ENCODE measurements around the gene MRC1.

Gene MRC1

GRCh38 chr10:17766731-17767130, 42.4 kb upstream of the MRC1 start:
- H3K9me2 ChIP-seq (ENCODE audit: low read depth, low read length), result no peaks in the 10 kb centered on the region
- TF ChIP-seq CTCF (IDR thresholded peaks at IDR 0.05; ENCODE audit: low read length) (no peak), EZH2 (IDR thresholded peaks at IDR 0.05; ENCODE audit: borderline replicate concordance, low read length) (no peak)
- H4K20me1 ChIP-seq (ENCODE audit: insufficient read depth, low read length), result no peaks in the 10 kb centered on the region
- no peaks in the 10 kb centered on the region for H3F3A ChIP-seq (ENCODE audit: insufficient read depth, low read length)
- H3K36me3 ChIP-seq (ENCODE audit: insufficient read depth, low read length), result no peaks in the 10 kb centered on the region
- H3K9me3 ChIP-seq (ENCODE audit: low read length), result no peaks in the 10 kb centered on the region
- no peaks in the 10 kb centered on the region for H3K79me2 ChIP-seq (ENCODE audit: insufficient read depth, low read length)
- no peaks in the 10 kb centered on the region for H3K4me1 ChIP-seq (ENCODE audit: insufficient read depth, low read length, severe bottlenecking)
- H3K27ac ChIP-seq (ENCODE audit: low read depth, low read length, poor library complexity, severe bottlenecking), result no peak overlapping the region
- no peaks in the 10 kb centered on the region for H3K27me3 ChIP-seq (ENCODE audit: insufficient read depth, low read length)
- H2AFZ ChIP-seq (ENCODE audit: low read length), result no peak overlapping the region
- no peak overlapping the region for H3K4me3 ChIP-seq (ENCODE audit: low read depth, low read length, poor library complexity, severe bottlenecking)
- H3K4me2 ChIP-seq (ENCODE audit: low read length), result no peak overlapping the region
- no peak overlapping the region for H3K9ac ChIP-seq (ENCODE audit: low read length)

GRCh38 chr10:17768496-17768895, 40.7 kb upstream of the MRC1 start:
- Histone ChIP-seq H3K27me3 (ENCODE audit: insufficient read depth, low read length) (no peaks in the 10 kb centered on the region), H3K36me3 (ENCODE audit: insufficient read depth, low read length) (no peaks in the 10 kb centered on the region), H3K79me2 (ENCODE audit: insufficient read depth, low read length) (no peaks in the 10 kb centered on the region), H3K27ac (ENCODE audit: low read depth, low read length, poor library complexity, severe bottlenecking) (no peak overlapping the region), H3K9me2 (ENCODE audit: low read depth, low read length) (no peaks in the 10 kb centered on the region), H2AFZ (ENCODE audit: low read length) (no peak overlapping the region), H3K9me3 (ENCODE audit: low read length) (no peaks in the 10 kb centered on the region), H3K4me2 (ENCODE audit: low read length) (no peak overlapping the region), H3F3A (ENCODE audit: insufficient read depth, low read length) (no peaks in the 10 kb centered on the region), H4K20me1 (ENCODE audit: insufficient read depth, low read length) (no peaks in the 10 kb centered on the region), H3K4me1 (ENCODE audit: insufficient read depth, low read length, severe bottlenecking) (no peaks in the 10 kb centered on the region), H3K4me3 (ENCODE audit: low read depth, low read length, poor library complexity, severe bottlenecking) (no peak overlapping the region), H3K9ac (ENCODE audit: low read length) (no peak overlapping the region)
- TF ChIP-seq CTCF (IDR thresholded peaks at IDR 0.05; ENCODE audit: low read length), result no peak
- TF ChIP-seq EZH2 (IDR thresholded peaks at IDR 0.05; ENCODE audit: borderline replicate concordance, low read length), result no peak

GRCh38 chr10:17768957-17769356, 40.2 kb upstream of the MRC1 start:
- Histone ChIP-seq H3K4me1 (ENCODE audit: insufficient read depth, low read length, severe bottlenecking) (no peaks in the 10 kb centered on the region), H3K4me3 (ENCODE audit: low read depth, low read length, poor library complexity, severe bottlenecking) (no peak overlapping the region), H3K9me3 (ENCODE audit: low read length) (no peaks in the 10 kb centered on the region), H3K27ac (ENCODE audit: low read depth, low read length, poor library complexity, severe bottlenecking) (no peak overlapping the region), H3K4me2 (ENCODE audit: low read length) (no peak overlapping the region), H2AFZ (ENCODE audit: low read length) (no peak overlapping the region), H3K9me2 (ENCODE audit: low read depth, low read length) (no peaks in the 10 kb centered on the region), H3K27me3 (ENCODE audit: insufficient read depth, low read length) (no peaks in the 10 kb centered on the region), H4K20me1 (ENCODE audit: insufficient read depth, low read length) (no peaks in the 10 kb centered on the region), H3K36me3 (ENCODE audit: insufficient read depth, low read length) (no peaks in the 10 kb centered on the region), H3F3A (ENCODE audit: insufficient read depth, low read length) (no peaks in the 10 kb centered on the region), H3K9ac (ENCODE audit: low read length) (no peak overlapping the region), H3K79me2 (ENCODE audit: insufficient read depth, low read length) (no peaks in the 10 kb centered on the region)
- TF ChIP-seq EZH2 (IDR thresholded peaks at IDR 0.05; ENCODE audit: borderline replicate concordance, low read length) (no peak), CTCF (IDR thresholded peaks at IDR 0.05; ENCODE audit: low read length) (no peak)

All from OCI-LY1 (cell line).